ENCODE measurements around the gene PEG3.

The PEG3 gene

DNA sequence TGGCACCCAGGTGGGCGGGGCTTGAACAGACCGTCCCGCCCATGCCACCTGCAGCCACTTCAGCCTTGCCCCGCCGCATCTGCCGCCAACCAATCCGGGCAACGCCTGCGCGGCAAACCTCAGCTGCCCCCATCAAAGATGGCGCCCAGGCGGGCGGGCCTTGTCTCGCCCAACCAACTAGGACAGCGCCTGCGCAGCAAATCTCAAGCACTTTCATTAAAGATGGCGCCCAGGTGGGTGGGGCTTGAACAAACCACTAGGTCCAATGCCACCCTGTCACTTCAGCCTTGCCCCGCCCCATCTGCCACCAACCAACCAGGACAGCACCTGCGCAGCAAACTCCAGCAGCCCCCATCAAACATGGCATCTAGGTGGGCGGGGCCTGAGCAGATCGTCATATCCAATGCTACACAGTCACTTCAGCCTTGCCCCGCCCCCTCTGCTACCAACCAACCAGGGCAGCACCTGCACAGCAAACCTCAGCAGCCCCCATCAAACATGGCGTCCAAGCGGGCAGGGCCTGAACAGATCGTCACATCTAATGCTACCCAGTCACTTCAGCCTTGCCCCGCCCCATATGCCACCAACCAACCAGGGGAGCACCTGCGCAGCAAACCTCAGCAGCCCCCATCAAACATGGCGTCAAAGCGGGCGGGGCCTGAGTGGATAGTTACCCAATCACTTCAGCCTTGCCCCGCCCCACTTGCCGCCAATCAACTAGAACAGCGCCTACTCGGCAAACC is 1.4 kb downstream of the PEG3 start:
- no peak for DNase-seq

- no peak for DNase-seq
Observed at GRCh38 chr19:56838024-56838908, 2.3 kb downstream of the PEG3 start.

DNA sequence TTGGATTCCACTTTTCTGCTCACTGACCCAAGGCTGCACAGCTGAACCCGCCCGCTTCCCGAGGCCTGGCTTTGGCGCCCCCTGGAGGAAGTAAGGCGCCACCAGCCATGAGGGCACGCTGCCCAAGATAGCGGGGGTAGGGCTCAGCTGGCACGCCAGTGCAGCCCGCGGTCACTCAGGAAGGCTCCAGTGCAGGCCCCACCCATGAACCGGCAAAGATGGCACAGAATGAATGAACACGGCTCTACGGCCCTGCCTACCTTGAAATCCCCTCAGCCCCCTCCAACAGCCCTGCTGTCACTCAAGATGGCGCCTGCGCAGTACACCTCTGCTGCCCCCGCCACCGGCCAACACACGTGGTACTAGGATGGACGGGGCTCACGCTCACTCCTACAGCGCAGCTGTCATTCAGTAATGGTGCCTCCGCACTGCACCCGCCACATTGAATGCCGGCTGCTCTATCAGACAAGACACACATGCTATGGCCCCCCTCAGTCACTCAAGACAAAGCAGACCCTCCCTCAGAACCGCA is 3.0 kb downstream of the PEG3 start:
- no peak for DNase-seq

- DNase-seq: no peak
Observed at GRCh38 chr19:56837004-56837403, 3.5 kb downstream of the PEG3 start.

DNA sequence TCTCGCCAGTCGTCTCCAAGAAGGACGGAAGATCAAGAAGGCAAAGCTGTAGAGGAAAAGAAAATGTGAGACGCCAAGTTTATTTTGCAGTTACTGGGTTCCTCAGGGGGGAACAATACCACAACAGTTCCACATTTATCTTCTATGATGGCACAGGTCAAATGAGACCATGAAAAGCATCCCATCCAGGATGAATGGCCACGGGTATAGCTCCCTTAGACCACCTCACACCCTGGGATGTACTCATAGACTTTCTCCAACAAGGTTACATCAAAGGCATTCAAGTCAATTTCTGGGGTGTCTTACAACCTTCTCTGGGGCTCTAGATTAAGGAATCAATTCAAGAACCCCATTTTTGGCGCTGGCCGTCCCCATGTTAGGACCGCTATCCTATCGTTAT is 4.5 kb downstream of the PEG3 start:
- DNase-seq: no peak

- no peak for DNase-seq
Observed at GRCh38 chr19:56835401-56835800, 5.1 kb downstream of the PEG3 start.

- no peak for DNase-seq
Observed at GRCh38 chr19:56834564-56835375, 5.8 kb downstream of the PEG3 start.

DNA sequence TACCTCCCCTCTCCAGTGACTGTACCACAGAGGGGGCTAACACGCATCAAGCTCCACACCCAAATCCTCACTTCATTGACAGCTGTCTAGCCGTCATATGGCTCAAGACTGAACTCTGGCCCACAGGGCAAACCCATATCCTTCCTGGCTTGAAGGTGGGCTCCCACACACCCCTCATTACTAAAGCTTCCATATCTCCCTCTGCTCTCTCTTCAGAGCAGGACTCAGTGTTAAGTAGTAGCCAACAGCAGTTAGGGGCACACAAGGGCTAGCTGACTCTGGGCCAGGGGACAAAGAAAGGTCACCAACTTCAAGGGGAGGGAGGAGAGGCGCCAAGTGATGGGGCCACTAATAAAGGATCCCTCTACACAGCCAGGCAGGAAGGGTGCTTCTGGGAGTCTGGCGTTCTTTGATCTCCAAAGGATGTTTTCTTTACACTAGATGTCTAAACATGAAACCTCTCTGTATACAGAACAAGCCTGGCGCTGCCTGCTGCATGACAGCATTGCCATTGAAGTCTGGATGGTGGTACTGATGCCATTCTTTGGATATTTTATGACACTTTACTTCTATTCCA is 8.1 kb downstream of the PEG3 start:
- DNase-seq: no peak

GRCh38 chr19:56831255-56831654 is 9.3 kb downstream of the PEG3 start:
- DNase-seq: no peak

DNA sequence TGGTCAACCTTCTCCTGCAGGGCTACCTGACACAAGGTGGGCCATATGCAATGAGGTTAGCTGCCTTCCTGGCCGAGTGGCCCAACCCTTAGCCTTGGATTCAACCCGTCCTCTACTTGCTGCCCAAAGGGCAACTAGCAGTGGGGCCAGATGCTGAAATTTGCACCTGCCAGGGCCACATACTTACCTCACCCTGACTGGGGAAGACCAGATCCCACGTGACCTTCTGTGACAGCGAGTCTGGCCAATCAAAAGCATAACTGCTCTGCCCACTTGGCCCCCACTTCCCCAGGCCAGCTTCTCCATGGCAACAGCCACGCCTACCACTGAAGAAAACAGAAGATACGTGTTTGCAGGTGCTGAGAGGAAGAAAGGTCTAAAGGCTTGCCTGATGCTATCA is 10.9 kb downstream of the PEG3 start:
- DNase-seq: no peak

GRCh38 chr19:56827708-56828107 is 12.8 kb downstream of the PEG3 start:
- DNase-seq: no peak

DNA sequence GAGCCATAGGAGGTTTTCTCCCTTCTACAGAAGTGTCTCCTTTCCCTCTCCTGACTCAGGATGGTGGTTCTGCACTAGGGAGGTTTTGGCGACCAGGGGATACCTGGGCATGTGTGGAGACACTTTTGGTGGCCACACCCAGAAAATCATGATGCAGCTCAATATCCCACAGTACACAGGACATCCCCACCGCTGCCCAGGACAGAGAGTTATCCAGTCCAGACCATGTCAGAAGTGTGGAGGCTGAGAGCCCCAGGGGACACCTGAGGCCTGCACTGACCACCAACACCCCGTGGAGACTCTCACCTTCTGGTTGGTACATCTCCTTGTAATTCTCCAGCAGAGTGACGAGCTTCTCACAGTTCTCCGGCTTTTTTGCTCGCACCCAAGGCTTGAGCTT is 16.6 kb downstream of the PEG3 start:
- no peak for DNase-seq

- no peak for DNase-seq
Observed at GRCh38 chr19:56823417-56823816, 17.1 kb downstream of the PEG3 start.

DNA sequence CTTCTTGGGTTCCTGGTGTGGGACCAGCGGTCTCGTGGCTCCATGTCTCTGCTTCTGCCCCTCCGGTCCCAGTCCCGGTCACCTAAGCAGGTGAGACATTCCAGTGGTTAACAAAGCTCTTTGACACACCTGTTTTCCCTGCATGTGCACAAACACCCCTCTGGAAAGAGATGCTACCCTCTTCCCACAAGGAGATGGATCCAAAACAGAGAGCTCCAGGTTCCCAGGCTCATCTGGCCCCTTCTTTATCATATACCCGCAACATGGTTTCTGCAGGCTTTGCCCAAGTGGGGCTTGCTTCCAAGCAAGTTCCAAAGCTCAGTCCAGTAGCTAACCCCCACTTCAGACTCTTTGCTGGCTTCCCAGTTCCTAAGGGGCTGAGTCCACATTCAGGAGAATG is 17.8 kb downstream of the PEG3 start:
- DNase-seq: no peak

- no peak for DNase-seq
Observed at GRCh38 chr19:56821675-56822074, 18.9 kb downstream of the PEG3 start.

DNA sequence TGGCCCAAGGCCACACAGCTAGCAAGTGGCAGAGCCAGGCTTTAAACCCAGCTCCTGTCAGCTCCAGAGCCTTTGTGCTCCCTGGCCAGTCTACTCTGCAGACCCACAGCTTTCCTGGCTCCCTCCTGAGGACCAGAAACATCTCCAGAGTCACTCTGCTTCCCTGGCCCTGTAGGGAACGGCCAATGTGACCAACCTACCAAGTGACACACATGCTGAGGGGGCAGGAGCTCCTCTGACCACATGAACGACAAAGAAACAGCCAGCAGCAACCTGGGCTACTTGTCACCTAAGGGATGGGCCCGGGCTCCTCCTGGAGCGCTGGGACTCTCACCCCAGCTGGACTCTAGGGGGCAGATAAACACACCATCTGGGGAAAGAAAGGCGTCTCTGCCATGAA is 19.3 kb downstream of the PEG3 start:
- no peak for DNase-seq

GRCh38 chr19:56819166-56819565 is 21.4 kb downstream of the PEG3 start:
- no peak for DNase-seq

DNA sequence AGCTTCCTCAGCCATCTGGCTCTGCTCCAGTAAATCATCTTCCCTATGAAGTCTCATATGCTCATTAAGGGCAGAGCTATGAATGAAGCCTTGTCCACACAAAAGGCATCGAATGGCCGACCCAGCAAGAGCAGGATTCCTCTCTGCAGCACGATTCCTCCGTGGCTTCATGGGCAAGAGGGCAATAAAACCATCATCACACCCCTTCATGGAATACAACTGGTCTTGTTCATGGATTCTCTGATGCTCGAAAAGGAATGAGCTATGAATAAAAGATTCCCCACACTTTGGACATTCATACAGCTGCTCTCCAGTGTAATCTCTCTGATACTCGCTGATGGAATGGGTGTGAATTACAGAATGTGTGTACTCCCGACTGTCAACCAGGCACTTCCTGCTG is 25.9 kb downstream of the PEG3 start:
- no peak for DNase-seq

- no peak for DNase-seq
Observed at GRCh38 chr19:56813531-56813930, 27.0 kb downstream of the PEG3 start.

DNA sequence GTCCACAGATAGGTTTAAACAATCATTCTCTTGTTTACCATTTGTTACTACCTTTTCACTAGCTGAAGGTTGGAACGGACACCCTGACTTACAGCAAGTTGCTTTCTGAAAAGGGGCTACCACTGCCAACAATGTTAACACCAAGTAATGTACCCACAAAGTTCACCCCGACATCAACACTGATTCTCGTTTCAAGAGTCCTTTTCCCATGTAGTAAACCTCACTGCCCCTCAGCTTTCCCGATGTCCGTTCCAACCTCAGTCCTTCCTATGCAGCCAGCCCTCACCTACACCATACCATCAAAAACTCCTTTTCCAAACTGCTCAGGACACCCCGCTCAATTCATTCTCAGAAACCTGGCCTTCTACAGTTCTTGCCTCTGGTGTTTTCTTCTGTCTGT is 29.0 kb downstream of the PEG3 start:
- no peak for DNase-seq

- no peak for DNase-seq
Observed at GRCh38 chr19:56810260-56810659, 30.3 kb downstream of the PEG3 start.

GRCh38 chr19:56808717-56809392 is 31.7 kb downstream of the PEG3 start:
- DNase-seq: no peak

Data from activated CD4-positive, alpha-beta T cell treated with anti-CD3 and anti-CD28 coated beads for 1 hour (primary cell).